ENCODE data around the gene DIDO1. TPM values are rescaled to one million over a fixed set of nuclear protein-coding genes. Genes with fewer than 3 reads are reported as not detected.

DIDO1 gene
- total and polyA plus RNA-seq, 2 donors (not counting 1 experiment from before 2014, with no cell fraction given), result 57.6 to 124 TPM

GRCh38 chr20:62875419-62876361 is 50.6 kb downstream of the DIDO1 start:
- no peak for DNase-seq
- Histone ChIP-seq H2AFZ (ENCODE audit: insufficient read depth, low read depth, low read length, poor library complexity, severe bottlenecking) (no peak overlapping the region), H3K79me2 (ENCODE audit: control insufficient read depth, insufficient read depth, low read length) (no peaks in the 10 kb centered on the region), H3K9me3 (ENCODE audit: control extremely low read depth in 1 of 3, control insufficient read depth in 2 of 3, insufficient read depth in 1 of 3, low read length in 2 of 3) (no peaks in the 10 kb centered on the region), H3K4me3 (ENCODE audit: control extremely low read depth in 1 of 5, extremely low read depth in 1 of 5, insufficient read depth in 1 of 5, low read depth in 2 of 5, low read length in 4 of 5) (no peak overlapping the region), H3K27ac (ENCODE audit: low read length in 2 of 2) (no peak overlapping the region), H3K4me2 (replicated peaks; ENCODE audit: low read depth, low read length, poor library complexity, severe bottlenecking) (no peak overlapping the region), H3K36me3 (replicated peaks in 1 of 2; ENCODE audit: control extremely low read depth in 1 of 2, control insufficient read depth in 1 of 2, extremely low read depth in 1 of 2, insufficient read depth in 2 of 2, low read length in 1 of 2) (peaks cover 0 to 10% of the 10 kb centered on the region in 2 experiments), H3K27me3 (replicated peaks in 1 of 4; ENCODE audit: control extremely low read depth in 1 of 4, control insufficient read depth in 3 of 4, insufficient read depth in 4 of 4, low read length in 3 of 4) (peaks cover 0 to 8% (median 1%) of the 10 kb centered on the region in 4 experiments), H4K20me1 (ENCODE audit: control insufficient read depth, insufficient read depth, low read length, poor library complexity, severe bottlenecking) (no peaks in the 10 kb centered on the region), H3K4me1 (ENCODE audit: control insufficient read depth in 2 of 2, insufficient read depth in 2 of 2, low read length in 2 of 2) (peaks cover 0 to 5% of the 10 kb centered on the region in 2 donors), H3K9ac (ENCODE audit: low read length) (no peak overlapping the region)
- Mint-ChIP-seq H3K27ac (no peak overlapping the region), H3K27me3 (peaks cover 6% of the 10 kb centered on the region), H3K9me3 (ENCODE audit: insufficient read depth) (no peaks in the 10 kb centered on the region), H3K4me1 (peaks cover 9% of the 10 kb centered on the region), H3K4me3 (no peak overlapping the region)
- TF ChIP-seq CTCF (IDR thresholded peaks at IDR 0.05) (no peak), EZH2 (IDR thresholded peaks at IDR 0.05; ENCODE audit: borderline replicate concordance, insufficient read depth, low read depth, low read length, poor library complexity, severe bottlenecking) (no peak)
- ChIA-PET CTCF (interaction anchor here (0.6 to 1.6 kb wide), 5 partner anchors 10 to 134 kb away, joined by 3 to 4 read pairs (median 3); partner anchors contain the start of gene TCFL5), POLR2A (no interaction called here)
- no peak for ATAC-seq (ENCODE audit: low read depth)
- 63% methylated on average over 30 of the region's 34 CpGs for WGBS (ENCODE audit: insufficient coverage)
- intact Hi-C loops (cut with micrococcal nuclease), result no loop called here

- WGBS (ENCODE audit: insufficient coverage), result 100% methylated on average over 2 of the region's 14 CpGs
- TF ChIP-seq EZH2 (IDR thresholded peaks at IDR 0.05; ENCODE audit: borderline replicate concordance, insufficient read depth, low read depth, low read length, poor library complexity, severe bottlenecking) (no peak), CTCF (IDR thresholded peaks at IDR 0.05) (no peak)
- no peaks in the 10 kb centered on the region for H3K9me3 Mint-ChIP-seq (ENCODE audit: insufficient read depth)
- no peak overlapping the region for H3K4me3 ChIP-seq (ENCODE audit: control extremely low read depth in 1 of 5, extremely low read depth in 1 of 5, insufficient read depth in 1 of 5, low read depth in 2 of 5, low read length in 4 of 5)
- H3K27ac ChIP-seq (ENCODE audit: low read length in 2 of 2), result no peak overlapping the region
- H3K4me1 ChIP-seq (ENCODE audit: control insufficient read depth in 2 of 2, insufficient read depth in 2 of 2, low read length in 2 of 2), result peaks cover 0 to 5% of the 10 kb centered on the region in 2 donors
- H3K9me3 ChIP-seq (ENCODE audit: control extremely low read depth in 1 of 3, control insufficient read depth in 2 of 3, insufficient read depth in 1 of 3, low read length in 2 of 3), result no peaks in the 10 kb centered on the region
- H3K9ac ChIP-seq (ENCODE audit: low read length), result no peak overlapping the region
- H3K27ac Mint-ChIP-seq, result no peak overlapping the region
- intact Hi-C loops (cut with micrococcal nuclease), result no loop called here
- ChIA-PET CTCF (interaction anchor here (0.7 to 1.1 kb wide), 2 partner anchors 9 to 105 kb away, joined by 3 read pairs; no protein-coding TSS in a partner anchor), POLR2A (no interaction called here)
- H3K4me3 Mint-ChIP-seq, result no peak overlapping the region
- no peaks in the 10 kb centered on the region for H3K79me2 ChIP-seq (ENCODE audit: control insufficient read depth, insufficient read depth, low read length)
- H3K4me1 Mint-ChIP-seq, result peaks cover 9% of the 10 kb centered on the region
- no peak for DNase-seq
- no peak overlapping the region for H3K4me2 ChIP-seq (replicated peaks; ENCODE audit: low read depth, low read length, poor library complexity, severe bottlenecking)
- peaks cover 0 to 3% of the 10 kb centered on the region in 2 experiments for H3K36me3 ChIP-seq (replicated peaks in 1 of 2; ENCODE audit: control extremely low read depth in 1 of 2, control insufficient read depth in 1 of 2, extremely low read depth in 1 of 2, insufficient read depth in 2 of 2, low read length in 1 of 2)
- H4K20me1 ChIP-seq (ENCODE audit: control insufficient read depth, insufficient read depth, low read length, poor library complexity, severe bottlenecking), result no peaks in the 10 kb centered on the region
- no peak overlapping the region for H2AFZ ChIP-seq (ENCODE audit: insufficient read depth, low read depth, low read length, poor library complexity, severe bottlenecking)
- ATAC-seq (ENCODE audit: low read depth), result no peak
- H3K27me3 Mint-ChIP-seq, result peaks cover 7% of the 10 kb centered on the region
- H3K27me3 ChIP-seq (replicated peaks in 1 of 4; ENCODE audit: control extremely low read depth in 1 of 4, control insufficient read depth in 3 of 4, insufficient read depth in 4 of 4, low read length in 3 of 4), result peaks cover 0 to 8% (median 1%) of the 10 kb centered on the region in 4 experiments
Observed at GRCh38 chr20:62874964-62875344, 51.4 kb downstream of the DIDO1 start.

Data from B cell (primary cell).